ENCODE data around the gene PLD3.

The PLD3 gene

GRCh38 chr19:40421993-40422747 lies 73.7 kb downstream of the PLD3 start:
- TF ChIP-seq REST (IDR thresholded peaks at IDR 0.05; ENCODE audit: insufficient replicate concordance, low read depth) (no peak), GABPA (IDR thresholded peaks at IDR 0.05; ENCODE audit: low read depth) (no peak), CTCF (IDR thresholded peaks at IDR 0.05; ENCODE audit: insufficient read depth, low read length) (no peak), POLR2AphosphoS5 (IDR thresholded peaks at IDR 0.05; ENCODE audit: low read depth) (no peak), SPI1 (IDR thresholded peaks at IDR 0.05; ENCODE audit: borderline replicate concordance, low read depth) (no peak)
- Histone ChIP-seq H3K4me3 (replicated peaks; ENCODE audit: insufficient read depth, low read length) (no peak overlapping the region), H3K27ac (replicated peaks) (no peak overlapping the region), H3K27me3 (ENCODE audit: insufficient read depth, poor library complexity, severe bottlenecking) (no peaks in the 10 kb centered on the region)
- no peak for DNase-seq (ENCODE audit: low read depth in 1 of 2, low spot score in 1 of 2)

- Histone ChIP-seq H3K4me3 (replicated peaks; ENCODE audit: insufficient read depth, low read length) (no peak overlapping the region), H3K27me3 (ENCODE audit: insufficient read depth, poor library complexity, severe bottlenecking) (no peaks in the 10 kb centered on the region), H3K27ac (replicated peaks) (no peak overlapping the region)
- TF ChIP-seq GABPA (IDR thresholded peaks at IDR 0.05; ENCODE audit: low read depth) = no peak
- TF ChIP-seq SPI1 (IDR thresholded peaks at IDR 0.05; ENCODE audit: borderline replicate concordance, low read depth) = no peak
- TF ChIP-seq CTCF (IDR thresholded peaks at IDR 0.05; ENCODE audit: insufficient read depth, low read length) = no peak
- TF ChIP-seq POLR2AphosphoS5 (IDR thresholded peaks at IDR 0.05; ENCODE audit: low read depth) = no peak
- TF ChIP-seq REST (IDR thresholded peaks at IDR 0.05; ENCODE audit: insufficient replicate concordance, low read depth) = no peak
- DNase-seq (ENCODE audit: low read depth in 1 of 2, low spot score in 1 of 2) = no peak
Observed at GRCh38 chr19:40422748-40423566, 74.5 kb downstream of the PLD3 start.

- Histone ChIP-seq H3K27ac (replicated peaks) (no peak overlapping the region), H3K4me3 (replicated peaks; ENCODE audit: insufficient read depth, low read length) (no peak overlapping the region), H3K27me3 (ENCODE audit: insufficient read depth, poor library complexity, severe bottlenecking) (no peaks in the 10 kb centered on the region)
- no peak for TF ChIP-seq POLR2AphosphoS5 (IDR thresholded peaks at IDR 0.05; ENCODE audit: low read depth)
- TF ChIP-seq GABPA (IDR thresholded peaks at IDR 0.05; ENCODE audit: low read depth) = no peak
- no peak for TF ChIP-seq SPI1 (IDR thresholded peaks at IDR 0.05; ENCODE audit: borderline replicate concordance, low read depth)
- TF ChIP-seq CTCF (IDR thresholded peaks at IDR 0.05; ENCODE audit: insufficient read depth, low read length) = no peak
- TF ChIP-seq REST (IDR thresholded peaks at IDR 0.05; ENCODE audit: insufficient replicate concordance, low read depth) = no peak
- DNase-seq (ENCODE audit: low read depth in 1 of 2, low spot score in 1 of 2) = no peak
Observed at GRCh38 chr19:40423938-40424337, 75.4 kb downstream of the PLD3 start.

Data from HL-60 (cell line).